GM19035 (cell line): ENCODE data around the gene C17orf75.
"Not testable (repeated sequence)": the region's sequence is repeated elsewhere in the genome, so short reads cannot be mapped to it uniquely, and the experiment has no call there.

Experiments used
- ATAC-seq: cut with Tn5 transposase; IDR thresholded peaks from one replicate; pipeline ENCODE4 v1.9.1; 2021; ENCODE audit not compliant: unreplicated experiment

Gene C17orf75

DNA sequence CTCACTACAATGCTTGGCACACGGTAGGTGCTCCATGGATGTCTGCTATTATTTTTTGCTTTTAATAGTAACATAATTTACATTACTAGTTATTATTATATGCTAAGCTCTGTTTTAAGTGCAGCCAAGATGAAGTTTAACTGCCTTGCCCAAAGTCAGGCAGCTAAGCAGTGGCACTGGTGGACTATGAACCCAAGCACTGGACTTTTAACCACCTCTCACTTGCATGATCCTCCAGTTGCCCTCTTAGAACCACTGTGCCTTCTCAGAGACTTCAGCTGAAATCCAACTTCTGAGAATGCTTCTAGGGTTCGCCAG is 6.5 kb upstream of the C17orf75 start:
- no peak for ATAC-seq

GRCh38 chr17:32345951-32346600 is 4.1 kb upstream of the C17orf75 start:
- no peak for ATAC-seq

GRCh38 chr17:32342603-32343325 is 791 bp upstream of the C17orf75 start:
- ATAC-seq, result no peak

GRCh38 chr17:32341141-32341856 is 674 bp downstream of the C17orf75 start:
- peak; percentile 12 for ATAC-seq

- ATAC-seq, result no peak
Observed at GRCh38 chr17:32335687-32336086, 6.3 kb downstream of the C17orf75 start.

DNA sequence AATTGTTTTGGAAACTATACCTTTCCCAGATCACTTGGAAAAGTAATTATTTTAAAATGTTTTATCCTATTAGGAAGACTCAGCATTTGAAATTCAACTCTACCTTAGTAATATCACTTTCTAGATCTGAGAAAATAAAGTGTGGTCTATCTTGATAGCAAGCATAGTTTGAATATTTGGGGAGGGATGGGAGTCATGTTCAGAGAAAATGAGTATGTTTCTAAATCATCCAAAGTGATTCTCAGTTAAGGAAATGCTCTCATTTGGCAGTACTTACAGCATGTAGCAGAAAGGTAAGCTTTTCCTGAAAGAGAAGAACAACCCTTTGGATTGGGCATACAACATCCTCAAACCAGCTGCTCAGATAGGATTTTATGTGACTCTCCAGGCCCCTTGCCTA is 6.9 kb downstream of the C17orf75 start:
- ATAC-seq, result no peak

DNA sequence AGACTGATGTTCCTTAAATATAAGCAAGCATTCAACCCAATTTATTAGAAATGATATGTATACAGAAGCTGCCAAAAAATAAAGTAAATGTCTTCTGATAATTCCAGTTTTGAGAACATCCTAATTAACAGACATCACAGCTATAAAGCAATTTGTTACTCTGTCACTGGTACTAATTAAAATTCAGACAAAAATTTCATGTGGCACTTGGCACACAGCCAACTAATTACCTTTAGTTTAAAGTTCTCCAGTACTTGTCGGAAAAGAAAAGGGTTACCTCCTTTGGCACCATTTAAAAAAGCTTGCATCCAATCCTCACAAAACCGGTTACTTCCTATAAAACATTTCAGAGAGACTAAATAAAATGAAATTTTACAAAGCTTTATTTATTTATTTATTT is 8.8 kb downstream of the C17orf75 start:
- ATAC-seq, result no peak

- no peak for ATAC-seq
Observed at GRCh38 chr17:32331243-32332040, 10.5 kb downstream of the C17orf75 start.

GRCh38 chr17:32330147-32330546 is 11.8 kb downstream of the C17orf75 start:
- no peak for ATAC-seq

- ATAC-seq, result no peak
Observed at GRCh38 chr17:32327911-32328310, 14.1 kb downstream of the C17orf75 start.

GRCh38 chr17:32323811-32324491 is 18.0 kb downstream of the C17orf75 start:
- no peak for ATAC-seq

GRCh38 chr17:32323046-32323445 is 18.9 kb downstream of the C17orf75 start:
- no peak for ATAC-seq

GRCh38 chr17:32320847-32321246 is 21.1 kb downstream of the C17orf75 start:
- no peak for ATAC-seq

DNA sequence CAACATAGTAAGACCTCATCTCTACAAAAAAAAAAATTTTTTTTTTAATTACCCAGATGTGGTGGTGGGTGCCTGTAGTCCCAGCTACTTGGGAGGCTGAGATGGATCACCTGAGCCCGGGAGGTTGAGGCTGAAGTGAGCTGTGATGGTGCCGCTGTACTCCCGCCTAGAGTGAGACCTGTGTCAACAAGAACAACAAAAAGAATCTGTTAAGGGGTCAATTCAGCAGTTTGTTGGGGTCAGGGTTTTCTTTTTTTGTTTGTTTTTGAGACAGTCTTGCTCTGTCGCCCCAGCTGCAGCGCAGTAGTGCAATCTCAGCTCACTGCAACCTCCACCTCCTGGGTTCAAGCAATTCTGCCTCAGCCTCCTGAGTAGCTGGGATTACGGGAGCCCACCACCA is 21.9 kb downstream of the C17orf75 start:
- not testable (repeated sequence) for ATAC-seq

DNA sequence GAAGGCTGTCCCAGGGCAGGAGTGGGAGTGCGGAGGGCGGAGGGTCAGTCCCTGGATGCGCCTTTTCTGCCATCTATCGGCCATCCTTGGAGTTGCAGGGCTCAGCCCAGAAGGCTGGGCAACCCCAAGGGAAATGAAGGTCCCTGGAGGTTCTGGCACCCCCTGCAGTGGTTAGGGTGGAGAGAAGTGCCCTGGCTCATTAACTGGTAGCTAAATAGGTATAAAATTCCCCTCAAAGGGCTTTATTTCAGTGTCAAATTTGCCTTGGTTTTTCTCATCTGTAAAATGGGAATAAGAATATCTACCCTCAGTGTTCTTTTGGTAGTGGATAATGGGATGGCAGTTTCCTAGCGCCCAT is 22.4 kb downstream of the C17orf75 start:
- ATAC-seq, result peak; percentile 72

DNA sequence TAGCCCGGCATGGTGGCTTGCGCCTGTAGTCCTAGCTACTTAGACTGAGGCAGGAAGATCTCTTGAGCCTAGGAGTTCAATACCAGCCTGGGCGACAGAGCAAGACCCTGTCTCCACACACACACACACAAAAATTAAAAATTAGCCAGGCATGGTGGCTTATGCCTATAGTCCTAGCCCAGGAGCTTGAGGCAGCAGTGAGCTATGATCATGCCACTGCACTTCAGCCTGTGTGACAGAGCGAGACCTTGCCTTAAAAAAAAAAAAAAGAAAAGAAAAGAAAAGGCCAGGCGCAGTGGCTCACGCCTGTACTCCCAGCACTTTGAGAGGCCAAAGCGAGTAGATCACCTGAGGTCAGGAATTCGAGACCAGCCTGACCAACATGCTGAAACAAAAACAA is 23.9 kb downstream of the C17orf75 start:
- ATAC-seq, result no peak

DNA sequence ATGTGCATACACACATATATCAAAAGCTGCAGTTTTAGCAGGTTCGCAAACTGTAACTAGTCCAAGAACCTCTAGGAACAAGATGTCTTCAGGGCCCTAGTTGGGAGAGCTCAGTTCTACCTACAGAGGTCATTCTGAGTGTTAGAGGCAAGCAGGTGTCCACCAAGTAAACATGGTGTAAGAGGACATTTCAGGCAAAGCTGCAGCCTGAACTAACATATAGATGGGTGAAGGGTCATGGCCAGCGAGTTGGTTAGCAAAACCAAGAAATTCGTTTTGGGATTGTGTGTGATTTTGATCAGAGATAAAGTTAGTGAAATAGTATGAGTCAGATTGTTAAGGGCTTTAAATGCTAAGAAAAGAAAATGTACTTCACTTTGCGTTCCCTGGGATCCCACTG is 24.6 kb downstream of the C17orf75 start:
- no peak for ATAC-seq

DNA sequence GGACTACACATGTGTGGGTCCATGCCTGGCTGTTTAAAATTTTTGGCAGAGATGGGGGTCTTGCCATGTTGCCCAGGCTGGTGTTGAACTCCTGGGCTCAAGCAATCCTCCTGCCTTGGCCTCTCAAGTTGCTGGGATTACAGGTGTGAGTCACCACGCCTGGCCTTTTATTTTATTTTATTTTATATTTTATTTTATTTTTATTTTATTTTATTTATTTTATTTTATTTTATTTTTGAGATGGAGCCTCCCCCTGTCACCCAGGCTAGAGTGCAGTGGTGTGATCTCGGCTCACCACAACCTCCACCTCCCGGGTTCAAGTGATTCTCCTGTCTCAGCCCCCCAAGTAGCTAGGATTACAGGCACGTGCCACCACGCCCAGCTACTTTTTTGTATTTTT is 25.3 kb downstream of the C17orf75 start:
- ATAC-seq, result not testable (repeated sequence)

GRCh38 chr17:32315171-32315570 is 26.8 kb downstream of the C17orf75 start:
- no peak for ATAC-seq

DNA sequence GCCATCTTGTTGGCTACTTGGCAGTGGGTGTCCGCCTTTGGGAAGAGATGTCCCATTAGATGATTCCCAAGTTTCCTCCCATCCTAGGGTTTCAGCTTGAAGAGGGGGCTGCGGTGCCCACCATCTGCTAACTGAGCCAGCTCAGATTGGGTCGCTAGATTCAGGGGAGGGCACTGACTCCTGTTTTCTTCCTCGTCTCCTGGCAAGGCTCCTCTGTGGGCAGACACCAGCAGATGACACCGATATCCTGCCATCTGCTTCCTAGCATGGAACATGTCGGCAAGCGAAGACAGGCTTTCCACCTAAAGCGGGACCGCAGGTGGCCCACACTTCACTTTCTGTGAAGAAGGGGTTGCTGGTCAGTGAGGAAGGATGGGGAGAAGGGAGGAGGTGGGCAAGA is 27.3 kb downstream of the C17orf75 start:
- ATAC-seq, result no peak

GRCh38 chr17:32311028-32311536 is 30.9 kb downstream of the C17orf75 start:
- ATAC-seq, result no peak
